ENCODE data around the gene SPSB4.

DNA sequence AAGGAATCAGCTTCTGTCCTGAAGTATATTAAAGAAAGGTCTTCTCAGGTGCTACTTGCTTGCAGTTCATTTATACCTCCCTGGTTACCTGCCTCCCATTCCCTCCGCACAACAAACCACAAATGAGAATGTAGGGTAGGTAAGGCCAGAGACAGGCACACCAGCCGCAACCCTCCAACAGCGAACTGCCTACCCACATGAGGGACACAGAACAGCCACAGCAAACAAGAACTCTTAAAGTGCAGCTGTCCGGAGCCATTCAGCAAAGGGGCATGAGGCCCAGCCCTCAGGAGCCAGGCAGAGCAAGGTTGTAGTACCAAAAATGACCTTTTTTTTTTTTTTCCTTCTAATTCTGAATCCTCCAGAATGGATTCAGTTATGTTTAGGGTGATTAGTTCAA is 52.4 kb downstream of the SPSB4 start:
- TF ChIP-seq POLR2A (IDR thresholded peaks at IDR 0.05) = no peak
- TF ChIP-seq, protein P1, sequence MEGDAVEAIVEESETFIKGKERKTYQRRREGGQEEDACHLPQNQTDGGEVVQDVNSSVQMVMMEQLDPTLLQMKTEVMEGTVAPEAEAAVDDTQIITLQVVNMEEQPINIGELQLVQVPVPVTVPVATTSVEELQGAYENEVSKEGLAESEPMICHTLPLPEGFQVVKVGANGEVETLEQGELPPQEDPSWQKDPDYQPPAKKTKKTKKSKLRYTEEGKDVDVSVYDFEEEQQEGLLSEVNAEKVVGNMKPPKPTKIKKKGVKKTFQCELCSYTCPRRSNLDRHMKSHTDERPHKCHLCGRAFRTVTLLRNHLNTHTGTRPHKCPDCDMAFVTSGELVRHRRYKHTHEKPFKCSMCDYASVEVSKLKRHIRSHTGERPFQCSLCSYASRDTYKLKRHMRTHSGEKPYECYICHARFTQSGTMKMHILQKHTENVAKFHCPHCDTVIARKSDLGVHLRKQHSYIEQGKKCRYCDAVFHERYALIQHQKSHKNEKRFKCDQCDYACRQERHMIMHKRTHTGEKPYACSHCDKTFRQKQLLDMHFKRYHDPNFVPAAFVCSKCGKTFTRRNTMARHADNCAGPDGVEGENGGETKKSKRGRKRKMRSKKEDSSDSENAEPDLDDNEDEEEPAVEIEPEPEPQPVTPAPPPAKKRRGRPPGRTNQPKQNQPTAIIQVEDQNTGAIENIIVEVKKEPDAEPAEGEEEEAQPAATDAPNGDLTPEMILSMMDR (IDR thresholded peaks at IDR 0.05) = no peak
- TF ChIP-seq POLR2AphosphoS5 (IDR thresholded peaks at IDR 0.05) = no peak

Measured in transverse colon (tissue), 4 donors.